HG03135 (cell line): ENCODE data around the gene ADAM22.
A peak's percentile ranks its signal among the peaks of the same experiment; 100 is the strongest.

Experiments
- ATAC-seq: cut with Tn5 transposase; IDR thresholded peaks from one replicate; pipeline ENCODE4 v1.9.1; 2021; ENCODE audit warnings: mild to moderate bottlenecking, moderate library complexity; ENCODE audit not compliant: unreplicated experiment

ADAM22 gene

GRCh38 chr7:88208521-88208920 lies 274.5 kb downstream of the ADAM22 start:
- no peak for ATAC-seq

- ATAC-seq: no peak
These were observed 278.9 kb downstream of the ADAM22 start for GRCh38 chr7:88212918-88213317.

- no peak for ATAC-seq
These were observed 280.4 kb downstream of the ADAM22 start for GRCh38 chr7:88214456-88214855.

GRCh38 chr7:88215295-88215694 lies 281.2 kb downstream of the ADAM22 start:
- ATAC-seq: no peak

GRCh38 chr7:88216276-88216675 lies 282.2 kb downstream of the ADAM22 start:
- ATAC-seq: no peak

GRCh38 chr7:88217675-88218428 lies 283.8 kb downstream of the ADAM22 start:
- ATAC-seq: peak; percentile 74

- ATAC-seq: no peak
These were observed 284.3 kb downstream of the ADAM22 start for GRCh38 chr7:88218429-88218745.

GRCh38 chr7:88218836-88219605 lies 285.0 kb downstream of the ADAM22 start:
- peak; percentile 33 for ATAC-seq

- ATAC-seq: peak; percentile 72
These were observed 286.0 kb downstream of the ADAM22 start, which contains the start of gene SRI for GRCh38 chr7:88219781-88220747. Gene SRI (minus strand): TSS chr7:88220038. CDS start chr7:88220026, 12 bp downstream.

- no peak for ATAC-seq
These were observed 289.2 kb downstream of the ADAM22 start for GRCh38 chr7:88223265-88223664.

GRCh38 chr7:88224601-88225275 lies 290.7 kb downstream of the ADAM22 start:
- no peak for ATAC-seq

GRCh38 chr7:88226201-88226600 lies 292.1 kb downstream of the ADAM22 start:
- ATAC-seq: no peak

- ATAC-seq: no peak
These were observed 292.9 kb downstream of the ADAM22 start for GRCh38 chr7:88226886-88227516.

GRCh38 chr7:88229302-88229995 lies 295.4 kb downstream of the ADAM22 start:
- ATAC-seq: no peak

- no peak for ATAC-seq
These were observed 296.6 kb downstream of the ADAM22 start for GRCh38 chr7:88230646-88231045.

- ATAC-seq: no peak
These were observed 299.8 kb downstream of the ADAM22 start for GRCh38 chr7:88233828-88234227.

- no peak for ATAC-seq
These were observed 305.8 kb downstream of the ADAM22 start for GRCh38 chr7:88239852-88240251.

GRCh38 chr7:88243345-88243909 lies 309.4 kb downstream of the ADAM22 start:
- ATAC-seq: peak; percentile 65

GRCh38 chr7:88244258-88244657 lies 310.2 kb downstream of the ADAM22 start:
- no peak for ATAC-seq
